Spleen (tissue), 7 donors: ENCODE data around the gene ENPP4.

Source experiments
- CTCF ChIP-seq, 11 experiments: fragments of 200-600 bp in 7 of 11; fragments of 450-650 bp in 4 of 11; sonication (generic) in 4 of 11; IDR thresholded peaks in 8 of 11; conservative IDR thresholded peaks in 3 of 11; 1 replicate in 7 of 11; 2 replicates in 4 of 11; pipeline versions ENCODE4 v1.4.0 to v1.8.0; 2016 to 2021; ENCODE audit warnings: antibody characterized with exemption in 11 of 11, inconsistent platforms in 4 of 11, mild to moderate bottlenecking in 1 of 11
- POLR2A ChIP-seq, 3 donors: fragments of 450-650 bp; IDR thresholded peaks; one replicate each; pipeline ENCODE4 v1.5.1; 2017; ENCODE audit warnings: antibody characterized with exemption in 3 of 3, mild to moderate bottlenecking in 1 of 3
- POLR2AphosphoS5 ChIP-seq, 3 donors: sonication (generic); formaldehyde crosslinking; IDR thresholded peaks; one replicate each; pipeline ENCODE4 v1.5.1; 2017; ENCODE audit warnings: antibody characterized with exemption in 3 of 3
- donor health status: DM: no; HTN: no; CAD: no; lungs with moderate emphysema.
- donor health status: DM: no; HTN: no; CAD: no.
- donor health status: DM: no; HTN: no; CAD: no.

DNA sequence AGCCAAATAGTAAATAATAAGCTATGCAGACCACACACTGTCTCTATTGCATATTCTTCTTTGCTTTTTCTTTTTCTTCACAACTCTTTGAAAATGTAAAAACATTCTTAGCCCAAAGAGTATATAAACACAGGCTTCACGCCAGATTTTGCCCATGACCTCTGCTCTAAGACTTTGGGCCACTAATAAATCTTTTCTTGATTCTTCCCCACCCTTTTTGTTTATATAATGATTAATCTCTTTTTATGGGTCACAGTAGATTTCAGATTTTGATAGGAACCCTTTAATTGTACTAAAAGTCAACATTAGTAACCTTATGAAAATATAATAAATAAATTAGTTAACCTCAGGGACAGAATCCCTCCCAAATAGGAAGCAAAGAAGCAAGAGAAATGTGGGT lies 56.8 kb downstream of the ENPP4 start:
- TF ChIP-seq CTCF (IDR thresholded peaks at IDR 0.05 in 8 of 11, conservative IDR thresholded peaks at IDR 0.05 in 3 of 11) (no peak), POLR2AphosphoS5 (IDR thresholded peaks at IDR 0.05) (no peak), POLR2A (IDR thresholded peaks at IDR 0.05) (no peak)
